ENCODE results near the gene CCIN. TPM values are rescaled to one million over a fixed set of nuclear protein-coding genes. Genes with fewer than 3 reads are reported as not detected.

Gene CCIN
- total RNA-seq, 2 experiments from 2014 or later, result 0.13 TPM; not detected in 1

- POLR2A ChIA-PET, result no interaction called here
- Mint-ChIP-seq H3K36me3 (ENCODE audit: low read depth) (peaks cover 17% of the 10 kb centered on the region), H3K4me1 (peaks cover 37% of the 10 kb centered on the region), H3K9me3 (no peaks in the 10 kb centered on the region), H3K4me3 (peak overlapping the region; percentile 72), H3K27ac (no peak overlapping the region), H3K27me3 (peaks cover 16% of the 10 kb centered on the region)
- no peak for DNase-seq
- CTCF ChIA-PET, result no interaction called here
Measured at GRCh38 chr9:36134761-36135505, 34.3 kb upstream of the CCIN start.

GRCh38 chr9:36135741-36136271, 33.4 kb upstream of the CCIN start:
- Mint-ChIP-seq H3K36me3 (ENCODE audit: low read depth) (peaks cover 22% of the 10 kb centered on the region), H3K9me3 (no peaks in the 10 kb centered on the region), H3K4me3 (peak overlapping the region; percentile 72), H3K4me1 (peaks cover 46% of the 10 kb centered on the region), H3K27ac (no peak overlapping the region), H3K27me3 (peaks cover 16% of the 10 kb centered on the region)
- DNase-seq, result no peak
- CTCF ChIA-PET, result interaction anchor here (0.9 to 2.0 kb wide), 9 partner anchors 13 to 57 kb away, joined by 3 to 18 read pairs (median 9); partner anchors contain the start of gene CLTA
- POLR2A ChIA-PET, result interaction anchor here (1.1 to 3.0 kb wide), 9 partner anchors 8 to 34 kb away, joined by 3 to 29 read pairs (median 7); no protein-coding TSS in a partner anchor

GRCh38 chr9:36136272-36136893, 32.8 kb upstream of the CCIN start, which contains the start of gene GLIPR2:
Gene GLIPR2, plus strand, starts transcription at chr9:36136733. Its CDS starts 46 bp downstream, at chr9:36136779.
- H3K36me3 Mint-ChIP-seq (ENCODE audit: low read depth), result peaks cover 22% of the 10 kb centered on the region
- POLR2A ChIA-PET, result interaction anchor here (1.0 to 3.0 kb wide), 11 partner anchors 8 to 122 kb away, joined by 3 to 29 read pairs (median 7); partner anchors contain the start of gene GNE
- H3K4me3 Mint-ChIP-seq, result peak within 1 kb of the TSS; percentile 93
- peak within 1 kb of the TSS; percentile 70 for H3K27ac Mint-ChIP-seq
- peak; percentile 86 for DNase-seq
- CTCF ChIA-PET, result interaction anchor here (0.7 to 2.0 kb wide), 11 partner anchors 13 to 56 kb away, joined by 3 to 18 read pairs (median 8); partner anchors contain the start of gene CLTA
- H3K4me1 Mint-ChIP-seq, result peaks cover 52% of the 10 kb centered on the region
- no peaks in the 10 kb centered on the region for H3K9me3 Mint-ChIP-seq
- peaks cover 16% of the 10 kb centered on the region for H3K27me3 Mint-ChIP-seq

GRCh38 chr9:36136894-36137391, 32.2 kb upstream of the CCIN start:
- Mint-ChIP-seq H3K9me3 (no peaks in the 10 kb centered on the region), H3K4me3 (peak overlapping the region; percentile 93), H3K27ac (peak overlapping the region; percentile 70), H3K27me3 (peaks cover 15% of the 10 kb centered on the region), H3K36me3 (ENCODE audit: low read depth) (peaks cover 25% of the 10 kb centered on the region), H3K4me1 (peaks cover 56% of the 10 kb centered on the region)
- DNase-seq, result no peak
- CTCF ChIA-PET, result interaction anchor here (0.7 to 2.0 kb wide), 11 partner anchors 12 to 56 kb away, joined by 3 to 18 read pairs (median 8); partner anchors contain the start of gene CLTA
- POLR2A ChIA-PET, result interaction anchor here (0.9 to 3.0 kb wide), 12 partner anchors 8 to 121 kb away, joined by 3 to 29 read pairs (median 6); partner anchors contain the start of genes CLTA and GNE

- Mint-ChIP-seq H3K27ac (peak overlapping the region; percentile 70), H3K27me3 (peaks cover 13% of the 10 kb centered on the region), H3K4me1 (peaks cover 62% of the 10 kb centered on the region), H3K4me3 (peak overlapping the region; percentile 93), H3K36me3 (ENCODE audit: low read depth) (peaks cover 30% of the 10 kb centered on the region), H3K9me3 (no peaks in the 10 kb centered on the region)
- no peak for DNase-seq
- ChIA-PET POLR2A (interaction anchor here (0.9 to 3.0 kb wide), 10 partner anchors 10 to 121 kb away, joined by 3 to 29 read pairs (median 6); partner anchors contain the start of genes CLTA and GNE), CTCF (interaction anchor here (0.6 to 2.0 kb wide), 6 partner anchors 17 to 52 kb away, joined by 3 to 18 read pairs (median 8); partner anchors contain the start of gene CLTA)
Measured at GRCh38 chr9:36137392-36138004, 31.7 kb upstream of the CCIN start.

GRCh38 chr9:36138496-36138895, 30.7 kb upstream of the CCIN start:
- Mint-ChIP-seq H3K9me3 (no peaks in the 10 kb centered on the region), H3K27ac (no peak overlapping the region), H3K4me3 (peak overlapping the region; percentile 93), H3K4me1 (peaks cover 72% of the 10 kb centered on the region), H3K36me3 (ENCODE audit: low read depth) (peaks cover 39% of the 10 kb centered on the region), H3K27me3 (peaks cover 11% of the 10 kb centered on the region)
- DNase-seq, result no peak
- POLR2A ChIA-PET, result interaction anchor here (3.0 to 3.2 kb wide), 2 partner anchors 12 to 28 kb away, joined by 22 to 46 read pairs; no protein-coding TSS in a partner anchor
- CTCF ChIA-PET, result no interaction called here

- CTCF ChIA-PET, result no interaction called here
- Mint-ChIP-seq H3K27ac (no peak overlapping the region), H3K36me3 (ENCODE audit: low read depth) (peaks cover 44% of the 10 kb centered on the region), H3K4me3 (no peak overlapping the region), H3K4me1 (peaks cover 76% of the 10 kb centered on the region), H3K9me3 (no peaks in the 10 kb centered on the region), H3K27me3 (peaks cover 11% of the 10 kb centered on the region)
- POLR2A ChIA-PET, result interaction anchor here (1.6 to 3.2 kb wide), 3 partner anchors 11 to 52 kb away, joined by 8 to 46 read pairs (median 22); partner anchors contain the start of gene CLTA
- no peak for DNase-seq
Measured at GRCh38 chr9:36138901-36139300, 30.3 kb upstream of the CCIN start.

- Mint-ChIP-seq H3K4me1 (peaks cover 90% of the 10 kb centered on the region), H3K27ac (peak overlapping the region; percentile 65), H3K36me3 (ENCODE audit: low read depth) (peaks cover 58% of the 10 kb centered on the region), H3K27me3 (peaks cover 8% of the 10 kb centered on the region), H3K9me3 (peaks cover 2% of the 10 kb centered on the region), H3K4me3 (peak overlapping the region; percentile 28)
- ChIA-PET POLR2A (interaction anchor here (1.4 to 3.2 kb wide), 4 partner anchors 10 to 51 kb away, joined by 6 to 46 read pairs (median 8); partner anchors contain the start of gene CLTA), CTCF (interaction anchor here (0.7 to 1.5 kb wide), 5 partner anchors 8 to 35 kb away, joined by 3 to 4 read pairs (median 3); no protein-coding TSS in a partner anchor)
- no peak for DNase-seq
Measured at GRCh38 chr9:36140086-36141084, 28.8 kb upstream of the CCIN start.

- DNase-seq, result no peak
- H3K4me3 Mint-ChIP-seq, result no peak overlapping the region
- H3K9me3 Mint-ChIP-seq, result peaks cover 11% of the 10 kb centered on the region
- peaks cover 93% of the 10 kb centered on the region for H3K4me1 Mint-ChIP-seq
- H3K27ac Mint-ChIP-seq, result peak overlapping the region; percentile 65
- peaks cover 67% of the 10 kb centered on the region for H3K36me3 Mint-ChIP-seq (ENCODE audit: low read depth)
- ChIA-PET CTCF (interaction anchor here (0.6 kb wide), 1 partner anchor 537 kb away, joined by 3 read pairs; no protein-coding TSS in a partner anchor), POLR2A (interaction anchor here (1.6 to 3.5 kb wide), 4 partner anchors 9 to 50 kb away, joined by 6 to 46 read pairs (median 11); partner anchors contain the start of gene CLTA)
- H3K27me3 Mint-ChIP-seq, result peaks cover 3% of the 10 kb centered on the region
Measured at GRCh38 chr9:36141288-36141687, 27.9 kb upstream of the CCIN start.

- ChIA-PET CTCF (interaction anchor here (0.6 kb wide), 1 partner anchor 536 kb away, joined by 3 read pairs; no protein-coding TSS in a partner anchor), POLR2A (interaction anchor here (1.6 to 3.5 kb wide), 3 partner anchors 10 to 49 kb away, joined by 6 to 16 read pairs (median 6); partner anchors contain the start of gene CLTA)
- no peak for DNase-seq
- Mint-ChIP-seq H3K9me3 (peaks cover 13% of the 10 kb centered on the region), H3K4me3 (no peak overlapping the region), H3K36me3 (ENCODE audit: low read depth) (peaks cover 70% of the 10 kb centered on the region), H3K27ac (no peak overlapping the region), H3K4me1 (peaks cover 95% of the 10 kb centered on the region), H3K27me3 (peaks cover 3% of the 10 kb centered on the region)
Measured at GRCh38 chr9:36141761-36142160, 27.4 kb upstream of the CCIN start.

Data from activated CD4-positive, alpha-beta memory T cell treated with anti-CD3 and anti-CD28 coated beads, Interleukin-2, amount 10 ng/mL, durations not matched to agents 7 days and 5 days (primary cell).